Neuron (in vitro differentiated cells): ENCODE measurements around the gene PITPNB.
A peak's percentile ranks its signal among the peaks of the same experiment; 100 is the strongest.

Source experiments
- H2AFZ ChIP-seq: one replicate; pipeline ENCODE4 v1.6.1; 2013; ENCODE audit warnings: low read depth, mild to moderate bottlenecking, inconsistent platforms, low read length, moderate library complexity
- H3K27me3 ChIP-seq: one replicate; pipeline ENCODE4 v1.6.1; 2013; ENCODE audit warnings: low read length; ENCODE audit not compliant: insufficient read depth
- H3K36me3 ChIP-seq: one replicate; pipeline ENCODE4 v1.6.1; 2013; ENCODE audit warnings: low read length; ENCODE audit not compliant: insufficient read depth
- H3K4me1 ChIP-seq: one replicate; pipeline ENCODE4 v1.6.1; 2013; ENCODE audit warnings: low read length; ENCODE audit not compliant: insufficient read depth
- H3K4me3 ChIP-seq: 2 replicates; pipeline ENCODE4 v1.5.1; 2013; ENCODE audit warnings: mild to moderate bottlenecking, low read length, moderate library complexity
- H3K9me3 ChIP-seq: one replicate; pipeline ENCODE4 v1.6.1; 2013; ENCODE audit warnings: low read length

The PITPNB gene

GRCh38 chr22:27840436-27840835 is 78.6 kb downstream of the PITPNB start:
- Histone ChIP-seq H3K4me3 (no peak overlapping the region), H2AFZ (no peak overlapping the region), H3K9me3 (peaks cover 2% of the 10 kb centered on the region), H3K36me3 (no peaks in the 10 kb centered on the region), H3K4me1 (peaks cover 13% of the 10 kb centered on the region), H3K27me3 (no peaks in the 10 kb centered on the region)

GRCh38 chr22:27839057-27839660 is 79.9 kb downstream of the PITPNB start:
- H3K36me3 ChIP-seq = no peaks in the 10 kb centered on the region
- peaks cover 6% of the 10 kb centered on the region for H3K9me3 ChIP-seq
- H3K4me3 ChIP-seq = no peak overlapping the region
- H3K4me1 ChIP-seq = peaks cover 13% of the 10 kb centered on the region
- H3K27me3 ChIP-seq = no peaks in the 10 kb centered on the region
- H2AFZ ChIP-seq = no peak overlapping the region

- Histone ChIP-seq H3K36me3 (no peaks in the 10 kb centered on the region), H3K4me1 (peaks cover 9% of the 10 kb centered on the region), H2AFZ (no peak overlapping the region), H3K4me3 (no peak overlapping the region), H3K27me3 (no peaks in the 10 kb centered on the region), H3K9me3 (peaks cover 6% of the 10 kb centered on the region)
Measured at GRCh38 chr22:27836181-27836580, 82.9 kb downstream of the PITPNB start.

GRCh38 chr22:27835446-27835845 is 83.6 kb downstream of the PITPNB start:
- H3K27me3 ChIP-seq = no peaks in the 10 kb centered on the region
- no peaks in the 10 kb centered on the region for H3K36me3 ChIP-seq
- peaks cover 9% of the 10 kb centered on the region for H3K4me1 ChIP-seq
- H3K4me3 ChIP-seq = no peak overlapping the region
- peaks cover 6% of the 10 kb centered on the region for H3K9me3 ChIP-seq
- H2AFZ ChIP-seq = no peak overlapping the region

GRCh38 chr22:27834364-27835185 is 84.5 kb downstream of the PITPNB start:
- H3K4me3 ChIP-seq = no peak overlapping the region
- peaks cover 9% of the 10 kb centered on the region for H3K4me1 ChIP-seq
- no peaks in the 10 kb centered on the region for H3K27me3 ChIP-seq
- no peak overlapping the region for H2AFZ ChIP-seq
- H3K36me3 ChIP-seq = no peaks in the 10 kb centered on the region
- H3K9me3 ChIP-seq = peaks cover 6% of the 10 kb centered on the region

GRCh38 chr22:27833803-27834202 is 85.3 kb downstream of the PITPNB start:
- Histone ChIP-seq H3K36me3 (no peaks in the 10 kb centered on the region), H3K27me3 (no peaks in the 10 kb centered on the region), H3K4me1 (peaks cover 9% of the 10 kb centered on the region), H3K4me3 (no peak overlapping the region), H3K9me3 (peaks cover 6% of the 10 kb centered on the region), H2AFZ (no peak overlapping the region)

GRCh38 chr22:27832606-27833005 is 86.5 kb downstream of the PITPNB start:
- Histone ChIP-seq H3K36me3 (no peaks in the 10 kb centered on the region), H3K9me3 (peaks cover 6% of the 10 kb centered on the region), H2AFZ (no peak overlapping the region), H3K4me3 (no peak overlapping the region), H3K4me1 (peaks cover 9% of the 10 kb centered on the region), H3K27me3 (no peaks in the 10 kb centered on the region)

GRCh38 chr22:27829620-27830019 is 89.4 kb downstream of the PITPNB start:
- Histone ChIP-seq H3K27me3 (no peaks in the 10 kb centered on the region), H3K4me3 (no peak overlapping the region), H3K9me3 (peaks cover 3% of the 10 kb centered on the region), H3K36me3 (no peaks in the 10 kb centered on the region), H2AFZ (no peak overlapping the region), H3K4me1 (peaks cover 9% of the 10 kb centered on the region)

- Histone ChIP-seq H3K9me3 (no peaks in the 10 kb centered on the region), H3K4me3 (no peak overlapping the region), H2AFZ (no peak overlapping the region), H3K27me3 (no peaks in the 10 kb centered on the region), H3K4me1 (peaks cover 9% of the 10 kb centered on the region), H3K36me3 (no peaks in the 10 kb centered on the region)
Measured at GRCh38 chr22:27827604-27828587, 91.2 kb downstream of the PITPNB start.

GRCh38 chr22:27825174-27825573 is 93.9 kb downstream of the PITPNB start:
- H2AFZ ChIP-seq = no peak overlapping the region
- H3K27me3 ChIP-seq = no peaks in the 10 kb centered on the region
- H3K36me3 ChIP-seq = no peaks in the 10 kb centered on the region
- H3K4me3 ChIP-seq = no peak overlapping the region
- H3K9me3 ChIP-seq = no peaks in the 10 kb centered on the region
- H3K4me1 ChIP-seq = peaks cover 4% of the 10 kb centered on the region

- Histone ChIP-seq H3K27me3 (no peaks in the 10 kb centered on the region), H3K36me3 (no peaks in the 10 kb centered on the region), H2AFZ (no peak overlapping the region), H3K9me3 (no peaks in the 10 kb centered on the region), H3K4me3 (no peak overlapping the region), H3K4me1 (peaks cover 4% of the 10 kb centered on the region)
Measured at GRCh38 chr22:27823221-27823620, 95.8 kb downstream of the PITPNB start.

- Histone ChIP-seq H3K27me3 (no peaks in the 10 kb centered on the region), H3K4me1 (peaks cover 4% of the 10 kb centered on the region), H3K4me3 (no peak overlapping the region), H3K36me3 (no peaks in the 10 kb centered on the region), H3K9me3 (no peaks in the 10 kb centered on the region), H2AFZ (peak overlapping the region; percentile 21)
Measured at GRCh38 chr22:27820896-27821866, 97.9 kb downstream of the PITPNB start.
